CD4-positive, alpha-beta T cell treated with Interleukin-17A for 1 hour (primary cell): ENCODE results near the gene CFAP43.
A peak's percentile ranks its signal among the peaks of the same experiment; 100 is the strongest.
"Not testable (repeated sequence)": the region's sequence is repeated elsewhere in the genome, so short reads cannot be mapped to it uniquely, and the experiment has no call there.

Experiments used
- DNase-seq: peaks from one replicate; pipeline ENCODE4 v3.0.0-alpha.2; 2020

The CFAP43 gene

DNA sequence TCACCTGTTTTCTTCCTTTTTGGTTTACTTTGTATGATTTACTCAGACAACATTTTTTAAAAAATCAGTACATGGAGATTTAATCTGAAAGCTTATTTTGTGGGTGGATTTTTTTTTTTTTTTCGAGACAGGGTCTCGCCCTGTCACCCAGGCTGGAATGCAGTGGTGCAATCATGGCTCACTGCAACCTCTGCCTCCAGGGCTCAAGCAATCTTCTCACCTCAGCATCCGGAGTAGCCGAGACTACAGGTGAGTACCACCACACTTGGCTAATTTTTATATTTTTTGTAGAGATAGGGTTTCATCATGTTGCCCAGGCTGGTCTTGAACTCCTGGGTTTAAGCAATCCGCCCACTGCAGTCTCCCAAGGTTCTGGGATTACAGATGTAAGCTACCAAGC, 25.1 kb upstream of the CFAP43 start:
- DNase-seq, result no peak

DNA sequence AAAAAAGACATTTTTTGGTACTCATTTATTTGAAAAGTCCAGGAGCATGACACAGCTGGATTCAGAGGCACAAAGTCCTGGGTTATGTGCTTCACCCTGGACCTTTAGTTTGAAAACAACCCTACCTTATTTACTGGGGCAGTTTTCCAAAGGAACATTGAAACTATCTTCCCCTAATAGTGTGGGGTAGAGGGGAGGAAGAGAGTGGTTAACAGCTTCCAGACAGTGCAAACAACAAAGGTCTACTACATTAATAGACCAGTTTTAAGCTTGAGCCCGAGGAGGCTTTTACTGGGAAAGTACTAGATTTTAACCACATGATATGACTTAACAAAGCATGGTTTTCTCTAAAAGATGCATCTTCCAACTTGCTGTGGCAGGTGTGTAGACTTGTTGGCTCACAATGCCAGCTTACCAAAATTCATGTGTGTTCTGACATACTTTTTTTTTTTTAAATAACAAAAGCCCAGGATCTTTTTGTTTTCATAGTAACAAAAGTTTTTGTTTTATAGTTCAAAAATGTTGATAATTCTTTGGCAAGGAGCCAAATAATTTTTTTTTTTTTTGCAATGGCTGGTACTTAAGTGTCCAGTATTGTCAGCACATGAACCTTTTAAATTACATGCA, 24.3 kb upstream of the CFAP43 start:
- peak; percentile 58 for DNase-seq

DNA sequence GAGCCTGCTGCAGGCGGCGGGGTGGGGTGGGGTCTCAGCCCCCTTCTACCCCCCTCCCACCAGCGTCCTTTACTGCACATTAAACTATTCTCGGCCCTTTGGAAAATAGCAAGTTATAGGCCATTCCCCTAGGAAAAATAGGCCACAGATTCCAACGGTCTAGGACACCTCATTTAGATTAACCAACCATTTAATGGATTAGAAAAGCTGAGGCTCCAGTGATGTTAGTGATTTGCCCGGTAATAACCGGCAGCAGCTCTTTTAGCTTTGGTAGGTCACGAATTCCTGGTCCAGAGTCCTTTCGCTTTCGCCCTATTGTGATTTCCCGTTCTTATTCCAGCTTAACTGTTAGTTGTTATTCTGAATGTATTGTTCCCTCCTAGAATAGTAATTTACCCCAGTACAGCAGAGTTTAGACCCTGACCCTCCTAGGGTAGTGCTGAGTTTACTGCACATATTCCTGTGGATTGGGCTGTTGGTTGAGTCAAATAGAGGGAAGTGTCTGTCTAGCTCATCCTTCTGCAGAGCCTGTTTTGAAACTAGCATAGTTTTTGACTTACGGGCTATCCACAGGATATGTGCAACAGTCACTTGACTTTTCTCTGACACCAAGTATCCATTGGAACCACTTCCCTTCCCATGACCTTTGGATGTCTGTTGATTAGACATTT, 23.3 kb upstream of the CFAP43 start:
- peak; percentile 30 for DNase-seq

DNA sequence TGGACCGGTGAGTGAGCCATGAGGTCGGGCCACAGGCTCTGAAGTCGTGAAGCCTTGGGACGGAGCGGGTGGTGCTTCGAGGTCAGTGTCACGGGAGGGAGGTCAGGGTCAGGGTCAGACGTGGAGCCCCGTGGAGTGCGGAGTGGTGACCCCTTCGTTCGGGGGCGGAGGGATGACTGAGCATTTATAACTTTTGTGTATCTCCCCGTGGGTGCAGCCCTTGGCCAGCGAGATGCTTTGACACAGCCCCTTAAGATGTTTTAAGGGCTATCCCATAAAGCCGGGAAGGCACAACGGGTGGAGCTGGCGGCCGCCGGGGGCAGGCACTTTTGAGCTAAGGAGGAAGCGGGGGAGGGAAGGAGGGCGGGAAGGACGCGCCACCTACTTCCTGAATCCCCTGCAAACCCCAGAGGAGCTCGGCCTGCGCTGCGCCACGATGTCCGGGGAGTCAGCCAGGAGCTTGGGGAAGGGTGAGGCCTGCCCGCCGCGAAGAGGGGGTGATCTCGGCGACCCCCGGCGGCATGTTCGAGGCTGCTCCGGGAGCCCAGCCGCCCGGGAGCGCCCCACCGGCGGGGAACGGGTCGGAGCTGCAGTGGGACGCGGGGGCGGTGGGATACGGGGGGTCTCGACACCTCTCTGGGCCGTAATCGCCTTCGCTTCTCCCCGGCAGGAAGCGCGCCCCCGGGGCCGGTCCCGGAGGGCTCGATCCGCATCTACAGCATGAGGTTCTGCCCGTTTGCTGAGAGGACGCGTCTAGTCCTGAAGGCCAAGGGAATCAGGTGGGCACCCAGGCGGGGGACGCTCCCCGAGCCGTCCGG, 22.5 kb upstream of the CFAP43 start, which contains the start of gene GSTO1:
Gene GSTO1, plus strand, starts transcription at position 400 of the 818 bp plus-strand sequence. Its CDS starts 37 bp downstream, at position 437.
- peak; percentile 56 for DNase-seq

DNA sequence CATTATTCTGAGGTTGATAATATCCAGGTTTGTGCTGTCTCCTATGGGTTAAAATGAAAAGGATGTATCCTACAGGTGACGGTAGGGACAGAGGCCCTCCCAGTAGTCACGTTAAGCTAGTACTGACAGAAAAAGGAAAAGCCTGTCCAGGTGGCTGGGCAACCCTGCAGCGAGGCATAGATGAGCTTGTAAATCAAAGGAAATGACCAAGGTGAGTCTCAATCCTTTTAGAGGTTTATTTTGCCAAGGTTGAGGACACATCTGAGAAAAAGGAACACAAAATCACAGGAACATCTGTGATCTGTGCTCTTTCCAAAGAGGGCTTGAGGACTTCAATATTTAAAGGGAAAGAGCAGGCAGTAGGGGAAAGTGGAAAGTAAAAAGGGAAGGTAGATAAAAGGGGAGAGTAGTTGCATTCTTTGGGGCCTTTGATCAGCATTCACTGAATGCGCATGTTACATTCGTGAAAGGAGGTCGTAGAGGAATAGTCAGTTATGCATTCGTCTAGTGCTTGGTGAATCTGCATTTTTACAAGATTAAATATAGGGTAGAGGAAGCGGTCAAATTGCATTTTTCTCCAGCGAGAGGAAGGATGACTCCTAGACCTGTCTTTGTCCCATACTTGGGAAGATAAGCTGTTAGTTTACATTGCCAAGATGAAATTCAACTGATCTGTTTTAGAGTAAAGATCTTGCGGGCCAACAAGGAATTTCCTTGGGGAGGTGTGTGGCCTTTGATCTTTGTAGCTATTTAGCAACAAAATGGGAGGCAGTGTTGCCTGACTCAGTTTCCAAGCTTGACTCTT, 21.6 kb upstream of the CFAP43 start:
- no peak for DNase-seq

DNA sequence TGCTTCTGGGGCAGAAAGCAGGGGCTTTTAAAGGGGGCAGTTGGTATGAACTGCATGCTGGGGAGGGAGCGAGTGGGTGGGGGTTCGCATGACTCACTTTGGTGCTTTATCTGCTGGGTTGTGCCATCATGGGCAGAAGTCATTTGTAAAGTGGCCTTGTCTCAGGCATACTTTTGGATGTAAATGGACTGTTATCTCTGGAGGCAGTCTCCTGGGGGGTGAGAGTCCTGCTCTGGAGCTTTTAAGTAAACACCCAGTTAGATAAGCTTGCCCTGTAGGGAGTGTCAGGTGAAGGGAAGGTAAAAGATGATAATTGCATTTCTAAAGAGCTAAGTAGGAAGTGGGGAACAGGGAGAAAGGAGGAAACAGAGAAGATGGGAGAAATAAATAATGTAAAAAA, 20.9 kb upstream of the CFAP43 start:
- no peak for DNase-seq

DNA sequence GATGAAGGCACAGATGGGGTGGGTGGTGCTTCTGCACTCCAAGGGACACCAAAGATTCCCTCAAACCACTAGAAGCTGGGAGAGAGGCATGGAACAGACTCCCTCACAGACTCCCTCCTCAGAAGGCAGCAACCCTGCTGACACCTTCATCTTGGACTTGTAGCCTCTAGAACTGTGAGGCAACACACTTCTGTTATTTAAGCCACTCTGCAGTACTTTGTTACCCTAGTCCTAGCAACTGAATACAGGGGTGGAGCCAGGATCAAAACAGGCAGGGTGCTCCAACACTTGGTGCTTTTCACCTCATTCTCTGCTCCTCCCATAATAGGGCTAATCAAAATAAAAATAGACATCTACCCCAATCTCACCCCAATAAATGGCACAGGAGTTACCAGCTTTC, 20.2 kb upstream of the CFAP43 start:
- DNase-seq, result no peak

DNA sequence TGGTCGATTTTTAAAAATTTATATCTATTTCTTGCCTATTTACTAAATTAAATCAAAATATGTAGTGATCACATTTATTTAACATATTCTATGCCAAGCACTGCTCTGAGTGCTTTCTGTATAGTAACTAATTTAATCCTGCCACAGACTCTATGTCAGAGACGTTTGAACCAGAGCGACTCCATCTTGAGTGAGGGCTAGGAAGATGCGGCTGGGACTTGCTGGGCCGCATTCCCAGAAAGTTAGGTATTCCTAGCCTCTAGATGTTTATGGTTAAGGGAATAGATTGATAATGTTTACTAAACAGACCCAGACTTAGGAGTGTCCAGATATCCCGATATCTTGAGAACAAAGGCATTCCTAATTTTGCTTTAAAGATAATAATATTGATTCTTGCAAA, 19.3 kb upstream of the CFAP43 start:
- no peak for DNase-seq

DNA sequence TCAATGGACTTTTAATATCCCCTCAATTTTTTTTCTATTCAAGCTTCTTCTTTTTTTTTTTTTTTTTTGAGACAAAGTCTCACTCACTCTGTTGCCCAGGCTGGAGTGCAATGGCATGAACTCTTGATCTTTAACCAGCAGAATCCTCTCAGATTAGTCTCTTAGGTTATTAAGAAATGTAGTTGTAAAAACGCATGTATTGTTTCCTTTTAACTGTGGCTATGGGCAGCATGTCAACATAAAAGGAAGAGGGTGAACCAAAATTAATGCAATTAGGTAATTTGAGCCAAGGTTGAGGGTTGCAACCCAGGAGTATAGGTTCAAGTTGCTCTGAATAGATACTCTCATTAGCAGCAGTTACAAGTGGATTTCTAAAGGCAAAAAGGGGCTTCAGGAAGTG, 18.2 kb upstream of the CFAP43 start:
- no peak for DNase-seq

DNA sequence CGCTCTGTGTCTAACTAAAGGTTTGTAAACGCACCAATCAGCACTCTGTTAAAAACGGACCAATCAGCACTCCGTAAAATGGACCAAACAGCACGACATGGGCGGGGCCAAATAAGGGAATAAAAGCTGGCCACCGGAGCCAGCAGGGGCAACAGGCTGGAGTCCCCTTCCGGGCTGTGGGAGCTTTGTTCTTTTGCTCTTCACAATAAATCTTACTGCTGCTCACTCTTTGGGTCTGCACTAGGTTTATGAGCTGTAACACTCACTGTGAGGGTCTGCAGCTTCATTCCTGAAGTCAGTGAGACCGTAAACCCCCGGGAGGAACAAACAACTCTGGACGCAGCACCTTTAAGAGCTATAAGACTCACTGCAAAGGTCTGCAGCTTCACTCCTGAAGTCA, 16.8 kb upstream of the CFAP43 start:
- not testable (repeated sequence) for DNase-seq

DNA sequence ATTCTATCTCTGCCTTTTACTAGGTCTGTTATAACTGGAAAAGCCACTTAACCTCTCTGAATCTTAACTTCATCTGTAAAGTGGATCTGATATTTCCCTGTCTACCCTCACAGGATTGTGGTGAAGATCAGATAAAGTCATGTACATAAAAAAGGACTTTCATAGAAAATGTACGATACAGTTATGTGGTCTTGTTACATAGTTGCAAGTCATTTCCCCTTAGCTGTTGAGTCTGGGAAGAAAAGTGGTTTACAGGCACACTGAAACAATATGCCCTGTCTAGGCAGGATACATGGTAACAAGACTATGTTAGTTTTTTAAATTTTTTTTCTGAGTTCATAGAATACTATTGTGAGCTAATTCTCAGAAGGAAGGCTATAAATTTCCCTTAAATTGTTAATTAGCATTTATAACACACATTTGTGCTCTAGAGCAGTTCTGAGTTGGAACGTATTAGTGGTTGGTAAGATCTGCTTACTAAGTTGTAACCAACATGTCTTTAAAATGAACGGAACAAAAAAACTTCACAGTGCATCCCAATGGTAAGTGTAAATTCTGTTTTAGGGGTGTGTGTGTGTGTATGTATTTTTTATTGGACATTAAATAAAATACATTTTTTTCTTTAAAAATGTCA, 15.5 kb upstream of the CFAP43 start:
- DNase-seq, result no peak

DNA sequence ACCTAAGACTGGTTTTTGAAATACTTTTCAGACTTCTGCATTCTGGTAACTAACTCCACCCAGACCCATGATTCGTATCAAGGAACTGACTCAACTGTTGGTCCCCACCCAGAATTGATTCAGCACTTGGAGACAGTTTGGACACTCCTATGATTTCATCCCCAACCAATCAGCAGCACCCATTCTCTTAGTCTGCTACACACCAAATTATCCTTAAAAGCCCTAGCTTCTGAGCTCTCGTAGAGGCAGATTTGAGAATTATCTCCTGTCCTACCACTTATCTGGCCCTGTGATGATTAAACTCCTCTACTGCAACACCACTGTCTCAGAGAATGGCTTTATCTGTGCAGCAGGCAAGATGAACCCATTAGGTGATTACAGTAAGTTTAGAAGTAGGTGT, 14.8 kb upstream of the CFAP43 start:
- DNase-seq, result peak; percentile 34

DNA sequence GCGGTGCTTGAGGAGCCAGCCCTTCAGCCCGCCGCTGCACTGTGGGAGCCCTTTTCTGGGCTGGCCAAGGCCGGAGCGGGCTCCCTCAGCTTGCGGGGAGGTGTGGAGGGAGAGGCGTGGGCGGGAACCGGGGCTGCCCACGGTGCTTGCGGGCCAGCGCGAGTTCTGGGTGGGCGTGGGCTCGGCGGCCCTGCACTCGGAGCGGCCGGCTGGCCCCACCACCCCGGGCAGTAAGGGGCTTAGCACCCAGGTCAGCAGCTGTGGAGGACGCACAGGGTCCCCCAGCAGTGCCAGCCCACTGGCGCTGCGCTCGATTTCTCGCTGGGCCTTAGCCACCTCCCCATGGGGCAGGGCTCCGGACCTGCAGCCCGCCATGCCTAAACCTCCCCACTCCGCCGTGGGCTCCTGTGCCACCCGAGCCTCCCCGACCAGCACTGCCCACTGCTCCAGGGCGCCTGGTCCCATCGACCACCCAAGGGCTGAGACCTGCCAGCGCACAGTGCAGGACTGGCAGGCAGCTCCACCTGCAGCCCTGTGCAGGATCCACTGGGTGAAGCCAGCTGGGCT, 13.0 kb upstream of the CFAP43 start:
- DNase-seq, result no peak

DNA sequence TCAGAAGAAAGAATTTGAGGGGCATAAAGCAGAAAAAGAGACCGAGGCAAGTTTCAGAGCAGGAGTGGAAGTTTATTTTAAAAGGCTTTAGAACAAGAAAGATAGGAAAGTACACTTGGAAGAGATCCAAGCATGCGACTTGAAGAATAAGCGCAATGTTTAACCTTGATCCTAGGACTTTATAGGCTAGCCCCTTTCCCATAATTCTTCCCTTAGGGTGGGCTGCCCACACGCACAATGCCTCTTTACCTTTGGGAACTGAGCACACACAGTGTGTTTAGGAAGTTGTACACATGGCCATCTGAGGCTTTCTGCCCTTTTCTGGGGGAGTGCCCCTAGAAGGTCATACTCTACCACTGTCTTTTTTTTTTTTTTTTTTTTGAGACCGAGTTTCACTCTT, 11.3 kb upstream of the CFAP43 start:
- DNase-seq, result no peak

DNA sequence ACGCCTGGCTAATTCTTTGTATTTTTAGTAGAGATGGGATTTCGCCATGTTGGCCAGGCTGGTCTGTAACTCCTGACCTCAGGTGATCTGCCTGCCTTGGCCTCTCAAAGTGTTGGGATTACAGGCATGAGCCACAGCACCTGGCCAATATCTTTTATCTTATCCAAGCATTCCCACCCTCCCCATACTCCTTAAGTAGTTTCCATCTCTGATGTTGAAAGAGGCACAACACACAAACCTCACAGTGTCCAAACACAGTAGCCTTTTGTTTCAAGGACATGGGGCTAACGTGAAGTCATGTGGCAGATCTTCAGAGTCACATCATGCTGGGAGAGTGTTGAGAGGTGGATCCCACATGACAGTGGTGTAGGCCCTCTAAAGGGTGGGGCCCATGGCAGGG, 10.8 kb upstream of the CFAP43 start:
- DNase-seq, result not testable (repeated sequence)

DNA sequence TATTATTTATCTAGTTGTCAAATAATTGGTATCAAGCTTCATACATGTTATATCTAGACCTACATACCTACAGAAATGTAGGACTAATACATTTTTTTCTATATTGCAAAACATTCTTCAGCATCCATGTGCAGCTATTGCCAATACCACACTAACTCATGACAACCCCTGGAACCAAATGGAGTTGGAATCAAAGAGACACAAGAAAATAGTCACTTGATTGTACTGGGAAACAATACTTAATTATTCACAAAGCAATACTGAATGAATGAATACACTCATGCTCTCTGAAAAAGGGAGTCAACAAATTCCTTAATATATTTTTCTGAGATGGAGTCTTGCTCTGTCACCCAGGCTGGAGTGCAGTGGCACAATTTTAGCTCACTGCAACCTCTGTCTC, 10.4 kb upstream of the CFAP43 start:
- no peak for DNase-seq

DNA sequence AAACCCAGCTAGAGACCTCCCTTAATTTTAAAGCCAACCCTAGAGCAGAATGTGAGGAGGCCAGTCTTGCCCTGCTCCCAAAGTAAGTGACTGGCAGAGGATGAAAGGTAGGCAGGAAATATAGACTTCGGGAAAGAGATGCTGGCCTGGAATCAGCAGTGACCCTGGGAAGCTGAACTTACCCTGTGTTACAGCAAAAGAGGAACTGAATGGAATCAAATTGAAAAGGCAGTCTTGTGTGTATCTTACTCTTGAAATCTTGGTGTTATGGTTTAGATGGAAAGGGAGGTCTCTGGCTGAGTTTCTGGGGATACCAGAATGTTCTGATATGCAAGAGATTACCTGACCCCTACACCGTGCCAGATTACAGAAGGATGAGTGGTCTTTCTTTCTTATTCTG, 7.9 kb upstream of the CFAP43 start:
- no peak for DNase-seq

DNA sequence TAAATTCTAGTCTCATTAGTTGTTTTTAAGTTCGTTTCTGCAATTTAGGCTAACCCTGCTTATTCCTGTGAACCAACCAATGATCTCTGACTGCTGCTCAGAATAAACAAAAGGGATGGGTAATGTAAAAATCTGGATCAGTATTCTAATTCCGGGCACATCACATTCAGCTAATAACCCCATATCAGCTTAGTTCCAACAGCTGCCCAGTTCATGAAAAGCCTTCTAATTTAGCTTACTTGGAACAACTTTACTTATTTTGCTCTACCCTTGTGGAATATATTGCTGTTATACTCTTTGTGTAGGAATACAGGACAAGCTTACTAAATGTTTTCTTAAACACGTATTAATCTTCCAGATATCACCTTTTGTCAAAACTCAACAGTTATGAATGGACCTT, 3.6 kb upstream of the CFAP43 start:
- no peak for DNase-seq

DNA sequence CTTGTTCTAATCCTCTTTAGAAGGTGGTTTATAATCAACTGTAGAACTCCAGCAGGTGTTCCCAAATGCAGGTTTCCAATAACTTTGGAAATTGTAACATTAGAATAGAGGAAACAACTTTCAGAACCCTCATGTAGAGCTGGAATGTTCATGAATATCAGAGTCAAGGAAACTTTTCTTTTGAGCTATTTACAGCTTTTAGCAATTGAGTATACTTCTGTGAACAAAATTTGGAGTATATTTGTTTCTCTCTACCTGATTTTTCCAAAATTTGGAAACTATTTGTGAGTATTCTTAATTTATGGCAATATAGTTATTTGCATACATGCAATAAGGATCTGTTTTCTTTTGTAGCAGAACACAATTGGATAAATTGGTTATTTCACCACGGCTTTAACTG, 2.8 kb upstream of the CFAP43 start:
- DNase-seq, result no peak

DNA sequence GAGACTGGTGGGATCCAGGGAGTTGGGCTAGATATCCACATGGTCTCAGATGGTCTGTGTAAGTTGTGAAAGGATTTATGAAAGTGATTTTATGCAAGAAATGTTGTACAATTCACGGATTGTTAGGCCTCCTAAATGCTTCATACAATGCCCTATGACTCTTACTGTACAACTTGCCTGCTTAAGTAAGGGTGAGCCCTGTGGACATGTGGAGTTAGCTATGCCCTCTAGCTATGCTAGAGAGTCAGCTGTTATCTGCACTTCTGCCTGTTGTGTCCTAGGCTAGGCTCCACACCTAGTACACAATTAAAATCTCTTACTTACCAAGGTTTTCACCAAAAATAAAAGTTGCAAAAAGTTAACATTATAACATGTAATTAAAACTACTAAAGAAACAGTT, 1.7 kb upstream of the CFAP43 start:
- DNase-seq, result no peak

DNA sequence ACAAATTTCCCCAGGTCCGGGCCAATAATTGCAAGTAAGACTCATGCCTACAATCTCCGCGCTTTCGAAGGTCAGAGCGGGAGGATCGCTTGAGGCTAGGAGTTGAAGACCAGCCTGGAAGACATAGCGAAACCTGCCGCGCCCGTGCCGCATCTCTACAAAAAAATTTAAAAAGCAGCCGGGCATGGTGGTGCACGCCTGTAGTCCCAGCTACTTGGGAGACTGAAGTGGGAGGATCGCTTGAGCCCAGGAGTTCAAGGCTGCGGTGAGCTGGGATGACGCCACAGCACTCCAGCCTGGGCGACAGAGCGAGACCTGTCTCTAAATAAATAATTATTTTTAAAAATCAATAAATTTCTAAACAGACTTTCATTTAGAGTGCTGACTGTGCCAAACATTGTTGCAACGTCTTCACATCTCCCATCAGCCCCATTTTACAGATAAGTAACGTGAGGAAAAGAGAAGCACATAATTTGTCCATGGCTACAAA, 494 bp upstream of the CFAP43 start:
- no peak for DNase-seq

DNA sequence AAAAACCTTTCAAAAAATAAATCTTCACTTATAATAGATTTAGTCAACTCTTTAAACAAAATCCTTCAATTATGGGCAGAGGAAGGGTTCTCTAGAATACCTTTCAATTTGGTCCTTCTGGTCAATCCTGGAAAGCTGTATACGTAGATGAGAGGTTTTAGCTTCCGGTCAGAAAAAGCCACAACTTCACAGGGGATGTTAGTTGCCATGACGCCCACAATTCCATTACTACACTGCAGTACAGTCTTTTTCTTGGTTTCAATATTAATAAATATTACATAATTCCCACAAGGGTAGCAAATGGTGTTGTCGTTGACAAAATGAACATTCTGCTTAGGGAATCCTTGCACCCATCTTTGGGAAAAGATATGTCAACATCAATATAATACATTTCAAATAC, 1.7 kb downstream of the CFAP43 start:
- DNase-seq, result no peak
